ENCODE measurements around the gene ROPN1L. TPM values are rescaled to one million over a fixed set of nuclear protein-coding genes. Genes with fewer than 3 reads are reported as not detected.
"Not testable (repeated sequence)": the region's sequence is repeated elsewhere in the genome, so short reads cannot be mapped to it uniquely, and the experiment has no call there.

Gene ROPN1L
- total RNA-seq, 1 donor from 2014 or later: not detected

GRCh38 chr5:10489810-10490426 is 48.2 kb downstream of the ROPN1L start:
- Histone ChIP-seq H3K36me3 (ENCODE audit: control insufficient read depth, insufficient read depth, low read length) (no peaks in the 10 kb centered on the region), H3K4me3 (ENCODE audit: low read depth, low read length) (no peak overlapping the region), H3K27me3 (ENCODE audit: control insufficient read depth, insufficient read depth, low read length) (peaks cover 1% of the 10 kb centered on the region)
- no peak for TF ChIP-seq CTCF (IDR thresholded peaks at IDR 0.05; ENCODE audit: insufficient read depth, low read length, severe bottlenecking)
- DNase-seq (ENCODE audit: low read depth): no peak
- no peak for FAIRE-seq

DNA sequence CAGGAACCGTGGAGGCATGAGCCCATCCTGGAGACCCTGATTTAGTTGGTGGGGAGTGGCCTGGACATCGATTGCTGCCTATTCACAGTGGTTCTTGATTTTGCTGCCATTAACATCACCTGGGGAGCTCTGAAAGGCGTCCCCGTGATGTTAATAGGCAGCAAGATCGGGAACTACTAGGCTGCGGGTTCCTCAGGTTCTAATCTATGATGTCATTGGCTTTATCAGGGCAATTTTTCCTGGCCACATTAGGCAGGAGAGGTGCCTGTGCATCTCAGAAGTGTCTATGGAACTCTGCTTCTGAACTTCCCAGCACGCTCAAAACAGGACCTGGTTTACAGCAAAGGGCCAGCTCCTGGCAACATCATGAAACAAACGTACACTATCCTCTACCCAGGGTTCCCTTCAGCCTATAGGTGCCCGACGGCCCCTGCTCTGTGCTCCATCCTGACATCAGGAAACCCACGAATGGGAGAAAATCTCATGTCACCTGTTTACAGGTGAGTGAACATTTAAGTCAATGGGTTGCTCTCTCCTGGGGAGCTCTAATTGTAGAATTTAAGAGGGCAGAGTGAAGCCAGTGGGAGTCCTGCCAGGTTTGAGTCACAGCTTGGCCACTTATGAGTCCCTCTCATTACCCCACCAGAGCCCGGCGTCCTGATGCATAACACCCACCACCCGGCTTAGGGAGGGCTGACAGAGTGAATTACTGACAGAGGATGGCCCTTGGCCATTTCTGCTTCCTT is 49.4 kb downstream of the ROPN1L start:
- no peak overlapping the region for H3K4me3 ChIP-seq (ENCODE audit: low read depth, low read length)
- no peak for TF ChIP-seq CTCF (IDR thresholded peaks at IDR 0.05; ENCODE audit: insufficient read depth, low read length, severe bottlenecking)
- peaks cover 1% of the 10 kb centered on the region for H3K27me3 ChIP-seq (ENCODE audit: control insufficient read depth, insufficient read depth, low read length)
- DNase-seq (ENCODE audit: low read depth) (no peak), FAIRE-seq (no peak)
- no peaks in the 10 kb centered on the region for H3K36me3 ChIP-seq (ENCODE audit: control insufficient read depth, insufficient read depth, low read length)

GRCh38 chr5:10491673-10492026 is 50.0 kb downstream of the ROPN1L start:
- no peak for TF ChIP-seq CTCF (IDR thresholded peaks at IDR 0.05; ENCODE audit: insufficient read depth, low read length, severe bottlenecking)
- DNase-seq (ENCODE audit: low read depth): no peak
- H3K27me3 ChIP-seq (ENCODE audit: control insufficient read depth, insufficient read depth, low read length): peaks cover 1% of the 10 kb centered on the region
- H3K36me3 ChIP-seq (ENCODE audit: control insufficient read depth, insufficient read depth, low read length): no peaks in the 10 kb centered on the region
- FAIRE-seq: no peak
- H3K4me3 ChIP-seq (ENCODE audit: low read depth, low read length): no peak overlapping the region

DNA sequence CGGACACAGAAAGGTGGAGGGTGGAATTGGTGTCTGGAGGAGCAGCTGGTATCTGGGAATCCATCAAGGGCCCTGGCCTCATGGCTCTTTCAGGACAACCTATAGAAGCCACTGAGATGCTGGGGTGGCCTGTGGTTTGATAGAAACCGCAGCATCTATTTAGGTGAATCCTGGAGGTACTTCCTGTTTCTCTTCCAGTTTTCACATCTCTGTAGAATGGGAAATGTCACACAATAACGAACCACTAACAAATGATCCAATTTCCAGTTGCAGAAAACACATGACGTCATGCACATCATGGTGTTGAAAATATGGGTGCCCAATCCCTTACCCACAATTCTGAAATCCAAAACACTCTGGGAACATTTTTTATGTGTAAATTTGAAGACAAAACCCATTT is 52.2 kb downstream of the ROPN1L start:
- TF ChIP-seq CTCF (IDR thresholded peaks at IDR 0.05; ENCODE audit: insufficient read depth, low read length, severe bottlenecking): no peak
- no peak for FAIRE-seq
- no peak for DNase-seq (ENCODE audit: low read depth)
- Histone ChIP-seq H3K4me3 (ENCODE audit: low read depth, low read length) (no peak overlapping the region), H3K27me3 (ENCODE audit: control insufficient read depth, insufficient read depth, low read length) (peaks cover 1% of the 10 kb centered on the region), H3K36me3 (ENCODE audit: control insufficient read depth, insufficient read depth, low read length) (no peaks in the 10 kb centered on the region)

DNA sequence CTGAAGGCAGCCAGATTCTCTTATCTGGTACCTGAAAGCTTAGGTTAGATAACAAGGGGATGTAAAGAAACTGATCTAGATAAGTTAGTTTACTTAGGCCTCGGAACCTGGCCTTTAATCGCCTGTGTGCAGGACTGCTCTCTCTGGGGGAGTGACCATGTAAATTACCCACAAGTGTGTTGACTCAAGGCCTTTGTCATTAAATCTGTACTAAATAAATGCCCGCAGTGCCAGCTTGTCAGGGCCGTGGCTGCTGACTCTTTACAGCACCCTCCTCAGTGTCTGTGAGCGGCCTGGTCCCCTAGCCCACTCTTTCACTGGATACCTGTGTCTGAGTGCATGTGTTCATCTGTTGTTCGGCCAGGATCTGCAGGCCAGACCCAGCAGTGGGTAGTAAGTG is 52.8 kb downstream of the ROPN1L start:
- not testable (repeated sequence) for H3K4me3 ChIP-seq (ENCODE audit: low read depth, low read length); FAIRE-seq; H3K36me3 ChIP-seq (ENCODE audit: control insufficient read depth, insufficient read depth, low read length); H3K27me3 ChIP-seq (ENCODE audit: control insufficient read depth, insufficient read depth, low read length); DNase-seq (ENCODE audit: low read depth)

GRCh38 chr5:10497554-10497953 is 55.9 kb downstream of the ROPN1L start:
- DNase-seq (ENCODE audit: low read depth): no peak
- H3K27me3 ChIP-seq (ENCODE audit: control insufficient read depth, insufficient read depth, low read length): peaks cover 1% of the 10 kb centered on the region
- H3K4me3 ChIP-seq (ENCODE audit: low read depth, low read length): no peak overlapping the region
- no peak for FAIRE-seq
- no peaks in the 10 kb centered on the region for H3K36me3 ChIP-seq (ENCODE audit: control insufficient read depth, insufficient read depth, low read length)
- no peak for TF ChIP-seq CTCF (IDR thresholded peaks at IDR 0.05; ENCODE audit: insufficient read depth, low read length, severe bottlenecking)

Measured in bronchial epithelial cell (primary cell).